ENCODE measurements around the gene NR2F2. TPM values are rescaled to one million over a fixed set of nuclear protein-coding genes. Genes with fewer than 3 reads are reported as not detected.

Gene NR2F2
- total RNA-seq, 1 donor from 2014 or later: 1.9 TPM

GRCh38 chr15:96300836-96301235, 29.7 kb upstream of the NR2F2 start:
- Mint-ChIP-seq H3K9me3 (ENCODE audit: unreplicated experiment) (peaks cover 9% of the 10 kb centered on the region), H3K27me3 (ENCODE audit: unreplicated experiment) (no peaks in the 10 kb centered on the region), H3K36me3 (ENCODE audit: unreplicated experiment) (peaks cover 13% of the 10 kb centered on the region), H3K4me3 (ENCODE audit: unreplicated experiment) (no peak overlapping the region), H3K27ac (ENCODE audit: unreplicated experiment) (no peak overlapping the region), H3K4me1 (ENCODE audit: low read depth, unreplicated experiment) (no peaks in the 10 kb centered on the region)
- no peak for TF ChIP-seq CTCF (IDR thresholded peaks at IDR 0.05; ENCODE audit: partially characterized antibody, unreplicated experiment)
- no peak for DNase-seq

GRCh38 chr15:96303503-96304056, 26.9 kb upstream of the NR2F2 start:
- Mint-ChIP-seq H3K27me3 (ENCODE audit: unreplicated experiment) (no peaks in the 10 kb centered on the region), H3K9me3 (ENCODE audit: unreplicated experiment) (peaks cover 4% of the 10 kb centered on the region), H3K4me1 (ENCODE audit: low read depth, unreplicated experiment) (no peaks in the 10 kb centered on the region), H3K36me3 (ENCODE audit: unreplicated experiment) (peaks cover 3% of the 10 kb centered on the region), H3K4me3 (ENCODE audit: unreplicated experiment) (no peak overlapping the region), H3K27ac (ENCODE audit: unreplicated experiment) (no peak overlapping the region)
- TF ChIP-seq CTCF (IDR thresholded peaks at IDR 0.05; ENCODE audit: partially characterized antibody, unreplicated experiment): no peak
- no peak for DNase-seq

GRCh38 chr15:96304839-96305238, 25.7 kb upstream of the NR2F2 start:
- no peak for TF ChIP-seq CTCF (IDR thresholded peaks at IDR 0.05; ENCODE audit: partially characterized antibody, unreplicated experiment)
- no peaks in the 10 kb centered on the region for H3K4me1 Mint-ChIP-seq (ENCODE audit: low read depth, unreplicated experiment)
- no peak overlapping the region for H3K4me3 Mint-ChIP-seq (ENCODE audit: unreplicated experiment)
- no peak overlapping the region for H3K27ac Mint-ChIP-seq (ENCODE audit: unreplicated experiment)
- no peaks in the 10 kb centered on the region for H3K36me3 Mint-ChIP-seq (ENCODE audit: unreplicated experiment)
- H3K9me3 Mint-ChIP-seq (ENCODE audit: unreplicated experiment): no peaks in the 10 kb centered on the region
- DNase-seq: no peak
- no peaks in the 10 kb centered on the region for H3K27me3 Mint-ChIP-seq (ENCODE audit: unreplicated experiment)

GRCh38 chr15:96306321-96306720, 24.2 kb upstream of the NR2F2 start:
- H3K4me3 Mint-ChIP-seq (ENCODE audit: unreplicated experiment): no peak overlapping the region
- no peak overlapping the region for H3K27ac Mint-ChIP-seq (ENCODE audit: unreplicated experiment)
- H3K27me3 Mint-ChIP-seq (ENCODE audit: unreplicated experiment): no peaks in the 10 kb centered on the region
- H3K36me3 Mint-ChIP-seq (ENCODE audit: unreplicated experiment): no peaks in the 10 kb centered on the region
- TF ChIP-seq CTCF (IDR thresholded peaks at IDR 0.05; ENCODE audit: partially characterized antibody, unreplicated experiment): no peak
- no peaks in the 10 kb centered on the region for H3K4me1 Mint-ChIP-seq (ENCODE audit: low read depth, unreplicated experiment)
- DNase-seq: no peak
- no peaks in the 10 kb centered on the region for H3K9me3 Mint-ChIP-seq (ENCODE audit: unreplicated experiment)

- Mint-ChIP-seq H3K27ac (ENCODE audit: unreplicated experiment) (no peak overlapping the region), H3K4me1 (ENCODE audit: low read depth, unreplicated experiment) (no peaks in the 10 kb centered on the region), H3K4me3 (ENCODE audit: unreplicated experiment) (no peak overlapping the region), H3K27me3 (ENCODE audit: unreplicated experiment) (no peaks in the 10 kb centered on the region), H3K36me3 (ENCODE audit: unreplicated experiment) (no peaks in the 10 kb centered on the region), H3K9me3 (ENCODE audit: unreplicated experiment) (no peaks in the 10 kb centered on the region)
- no peak for TF ChIP-seq CTCF (IDR thresholded peaks at IDR 0.05; ENCODE audit: partially characterized antibody, unreplicated experiment)
- DNase-seq: no peak
Measured at GRCh38 chr15:96307856-96308394, 22.6 kb upstream of the NR2F2 start.

Measured in glutamatergic neuron (in vitro differentiated cells).